GM18951 (cell line): ENCODE data around the gene VPS37C.
A peak's percentile ranks its signal among the peaks of the same experiment; 100 is the strongest.
"Not testable (repeated sequence)": the region's sequence is repeated elsewhere in the genome, so short reads cannot be mapped to it uniquely, and the experiment has no call there.

Experiments
- POLR2A ChIP-seq: IDR thresholded peaks from 4 replicates; pipeline ENCODE4 v1.6.1; 2011; ENCODE audit warnings: mild to moderate bottlenecking; ENCODE audit not compliant: insufficient read length, insufficient read depth; ENCODE audit errors: extremely low read depth
- in situ Hi-C: fragments of 300-500 bp; cut with MboI; formaldehyde crosslinking; loops from one replicate; pipeline ENCODE4 v1.12.0; 2022; ENCODE audit warnings: low sequenced_read_pairs, mixed read lengths, inconsistent platforms; ENCODE audit not compliant: unreplicated experiment

The VPS37C gene

DNA sequence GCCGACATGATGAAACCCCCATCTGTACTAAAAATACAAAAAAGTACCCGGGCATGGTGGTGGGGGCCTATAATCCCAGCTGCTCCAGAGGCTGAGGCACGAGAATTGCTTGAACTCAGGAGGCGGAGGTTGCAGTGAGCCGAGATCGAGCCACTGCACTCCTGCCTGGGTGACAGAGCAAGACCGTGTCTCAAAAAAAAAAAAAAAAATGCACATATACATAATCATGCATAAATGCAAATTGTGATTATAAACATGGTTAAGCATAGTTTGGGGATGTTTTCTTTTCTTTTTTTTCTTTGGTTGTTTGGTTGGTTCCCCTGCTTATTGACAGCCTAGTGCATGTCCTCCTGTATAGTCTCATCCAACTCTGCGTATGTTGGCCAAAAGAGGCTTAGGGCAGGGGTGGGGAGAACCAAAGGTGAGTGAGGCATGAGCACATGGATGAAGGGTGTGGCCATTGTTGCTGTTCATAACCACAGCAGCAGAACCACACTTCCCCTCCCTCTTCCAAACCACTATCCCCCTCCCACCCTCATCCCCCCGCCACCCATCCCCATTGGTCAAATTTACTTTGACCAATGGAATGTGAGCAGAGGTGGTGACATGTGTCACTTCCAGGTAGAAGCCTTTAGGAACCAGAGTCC lies 6.9 kb upstream of the VPS37C start:
- no peak for TF ChIP-seq POLR2A

DNA sequence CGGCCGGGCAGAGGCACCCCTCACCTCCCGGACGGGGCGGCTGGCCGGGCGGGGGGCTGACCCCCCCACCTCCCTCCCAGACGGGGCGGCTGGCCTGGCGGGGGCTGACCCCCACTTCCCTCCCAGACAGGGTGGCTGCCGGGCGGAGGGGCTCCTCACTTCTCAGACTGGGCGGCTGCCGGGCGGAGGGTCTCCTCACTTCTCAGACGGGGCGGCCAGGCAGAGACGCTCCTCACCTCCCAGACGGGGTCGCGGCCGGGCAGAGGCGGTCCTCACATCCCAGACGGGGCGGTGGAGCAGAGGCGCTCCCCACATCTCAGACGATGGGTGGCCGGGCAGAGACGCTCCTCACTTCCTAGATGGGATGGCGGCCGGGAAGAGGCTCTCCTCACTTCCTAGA lies 5.1 kb upstream of the VPS37C start:
- in situ Hi-C loops, result not testable (repeated sequence)

More for the DNA sequence above, 6.9 kb upstream of the VPS37C start:
- in situ Hi-C loops, result no loop called here

GRCh38 chr11:61165785-61166184 lies 4.6 kb upstream of the VPS37C start:
- in situ Hi-C loops, result not testable (repeated sequence)

DNA sequence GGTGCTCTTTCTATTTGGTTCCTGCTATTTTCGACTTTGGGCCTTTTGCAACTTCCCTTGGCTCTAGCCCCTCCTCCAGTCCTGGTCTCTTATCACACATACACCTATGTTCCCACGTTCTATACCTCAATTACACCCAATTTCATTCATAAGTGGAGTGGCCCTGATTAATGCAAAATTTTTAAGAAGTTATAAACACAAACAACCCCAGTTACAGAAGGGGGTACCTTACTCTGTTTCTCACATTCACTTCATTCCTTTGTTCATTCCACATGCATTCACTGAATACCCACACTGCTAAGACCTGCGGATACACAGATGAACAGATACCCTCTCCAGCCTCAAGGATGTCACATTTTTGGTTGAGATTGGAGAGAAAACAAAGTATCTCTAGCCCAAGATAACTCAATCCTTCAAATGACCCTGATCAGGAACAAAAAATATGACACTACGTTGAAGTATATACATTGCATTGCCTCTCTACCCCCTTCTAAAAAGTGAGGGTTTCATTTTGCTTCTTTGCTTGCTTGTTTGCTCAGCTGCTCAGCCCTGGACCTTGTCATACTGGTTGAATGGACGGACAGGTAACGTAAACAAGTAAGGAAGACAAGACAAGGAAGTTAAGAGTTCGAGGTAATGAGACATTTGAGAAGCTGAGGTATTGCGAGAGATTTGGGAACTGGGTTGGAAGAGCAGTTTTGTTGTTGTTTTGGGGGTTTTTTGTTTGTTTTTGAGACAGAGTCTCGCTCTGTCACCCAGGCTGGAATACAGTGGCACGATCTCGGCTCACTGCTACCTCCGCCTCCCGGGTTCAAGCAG lies 3.6 kb upstream of the VPS37C start:
- in situ Hi-C loops, result no loop called here
- no peak for TF ChIP-seq POLR2A

DNA sequence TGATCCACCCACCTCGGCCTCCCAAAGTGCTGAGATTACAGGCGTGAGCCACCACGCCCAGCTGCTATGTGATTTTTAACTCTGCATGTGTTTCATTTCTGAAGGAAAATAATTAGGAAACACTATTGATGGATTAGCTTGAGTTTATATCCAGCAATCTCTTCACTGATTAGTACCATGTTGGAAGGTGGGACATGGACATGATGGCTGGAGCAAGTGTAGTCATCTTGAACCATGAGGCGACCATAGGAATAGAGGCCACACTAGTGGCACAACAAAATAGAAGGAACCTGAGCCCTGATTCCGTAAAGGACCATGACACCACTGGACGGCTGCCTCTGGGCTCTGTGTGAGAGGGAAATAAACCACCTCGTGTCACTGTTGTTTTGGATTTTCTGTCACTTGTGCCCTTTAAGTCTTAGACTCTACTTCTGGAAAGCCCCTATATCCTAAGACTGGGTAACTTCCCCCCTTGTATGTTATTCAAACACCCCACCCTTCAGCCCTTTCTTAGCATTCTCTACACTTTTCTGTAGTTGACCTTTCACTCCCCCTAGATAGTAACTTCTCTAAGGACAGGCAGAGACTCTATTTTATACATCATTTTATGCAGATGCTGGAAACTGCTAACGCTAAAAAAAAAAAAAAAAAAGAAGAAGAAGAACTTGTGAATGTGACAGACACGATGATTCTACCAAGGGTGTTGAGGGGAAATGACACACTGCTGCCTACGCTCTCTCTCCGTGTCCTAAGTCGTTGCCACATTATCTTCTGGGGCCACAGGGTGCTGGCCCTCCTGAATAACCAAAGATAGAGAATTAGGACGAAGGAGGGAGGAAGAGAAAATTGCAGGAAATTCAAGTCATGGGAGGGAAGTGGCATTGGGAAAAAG lies 2.7 kb upstream of the VPS37C start:
- no peak for TF ChIP-seq POLR2A
- in situ Hi-C loops, result no loop called here

DNA sequence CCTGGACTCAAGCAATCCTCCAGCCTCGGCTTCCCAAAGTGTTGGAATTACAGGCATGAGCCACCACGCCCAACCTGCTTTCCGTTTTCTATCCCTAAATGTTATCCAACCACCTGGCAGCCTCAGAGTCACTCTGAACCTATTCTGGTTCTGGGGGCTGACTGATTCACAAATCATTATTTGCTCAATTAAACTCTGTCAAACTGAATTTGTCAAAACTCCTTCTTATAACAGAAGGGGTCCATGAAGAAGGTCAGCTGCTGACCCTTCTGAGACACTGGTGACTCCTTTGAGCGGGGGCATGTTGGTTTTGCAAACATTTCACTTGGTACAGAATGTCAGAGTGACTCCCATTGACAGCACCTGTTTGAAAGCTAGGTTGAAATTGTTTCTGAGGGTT lies 1.8 kb upstream of the VPS37C start:
- in situ Hi-C loops, result no loop called here
- TF ChIP-seq POLR2A, result no peak

- in situ Hi-C loops, result no loop called here
- TF ChIP-seq POLR2A, result no peak
Measured at GRCh38 chr11:61162092-61162941, 1.1 kb upstream of the VPS37C start.

GRCh38 chr11:61160487-61161189 lies 588 bp downstream of the VPS37C start:
- peak; percentile 63 for TF ChIP-seq POLR2A
- in situ Hi-C loops, result no loop called here

DNA sequence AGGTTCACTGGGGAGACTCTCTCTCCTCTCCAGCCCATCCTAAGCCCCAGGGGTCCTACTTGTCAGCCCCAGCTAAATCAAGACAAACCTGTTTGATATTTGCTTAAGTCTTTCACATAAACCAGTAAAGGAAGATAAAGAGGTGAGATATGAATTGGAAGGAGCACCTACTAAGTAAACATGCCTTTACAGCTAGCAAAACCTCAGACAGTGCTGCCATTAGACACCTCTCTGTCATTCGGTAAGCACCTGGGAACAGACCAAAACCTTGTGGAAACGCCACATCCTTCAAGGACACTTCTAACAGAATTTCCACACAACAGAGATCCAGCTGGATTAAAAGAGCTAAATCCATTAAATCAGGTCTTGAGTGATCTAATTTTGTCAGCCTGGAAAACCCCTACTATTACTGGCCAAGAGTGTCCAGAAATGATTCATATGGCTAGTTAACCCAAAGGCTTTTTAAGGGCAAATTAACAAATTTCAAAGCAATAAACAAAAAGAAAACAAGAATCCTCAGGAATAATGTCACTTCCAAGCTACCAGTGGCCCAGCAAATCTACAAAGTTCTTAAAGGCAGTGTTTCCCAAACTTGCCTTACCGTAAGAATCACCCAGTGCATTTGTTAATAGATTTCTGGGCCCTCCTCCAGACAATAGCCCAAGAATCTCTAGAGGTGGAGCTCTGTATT lies 2.4 kb downstream of the VPS37C start:
- in situ Hi-C loops, result no loop called here
- no peak for TF ChIP-seq POLR2A

- in situ Hi-C loops, result no loop called here
- no peak for TF ChIP-seq POLR2A
Measured at GRCh38 chr11:61157743-61158142, 3.5 kb downstream of the VPS37C start.

DNA sequence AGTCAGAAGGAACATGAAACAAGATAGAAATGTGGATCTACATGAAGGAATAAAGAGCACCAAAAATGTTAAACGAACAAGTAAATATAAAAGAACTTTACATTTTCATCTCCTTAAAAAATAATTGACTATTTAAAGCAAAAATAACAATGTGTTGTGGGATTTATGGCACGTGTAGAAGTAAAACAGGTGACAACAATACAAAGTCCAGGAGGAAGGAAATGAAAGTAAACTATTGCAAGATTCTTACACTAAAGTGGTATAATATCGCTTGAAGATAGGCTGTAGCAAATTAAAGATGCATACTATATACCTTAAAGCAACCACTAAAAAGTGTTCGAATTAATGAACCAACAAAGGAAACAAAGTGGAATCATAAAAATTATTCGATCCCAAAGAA lies 5.5 kb downstream of the VPS37C start:
- in situ Hi-C loops, result no loop called here
- TF ChIP-seq POLR2A, result no peak

- in situ Hi-C loops, result no loop called here
- TF ChIP-seq POLR2A, result no peak
Measured at GRCh38 chr11:61155312-61155711, 5.9 kb downstream of the VPS37C start.

DNA sequence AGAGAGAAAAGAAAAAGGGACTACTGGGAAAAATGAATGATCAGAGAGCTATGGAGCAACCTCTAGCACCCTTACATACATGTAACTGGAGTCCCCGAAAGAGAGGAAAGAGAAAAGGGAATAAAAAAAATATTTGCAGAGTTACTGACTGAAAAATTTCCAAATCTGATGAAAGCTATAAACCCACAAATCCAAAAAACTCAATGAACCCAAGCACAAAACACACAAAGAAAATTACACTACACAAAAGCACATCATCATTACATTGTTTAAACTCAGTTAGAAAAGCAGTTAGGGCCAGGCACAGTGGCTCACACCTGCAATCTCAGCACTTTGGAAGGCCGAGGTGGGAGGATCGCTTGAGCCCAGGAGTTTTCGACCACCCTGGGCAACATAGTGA lies 6.7 kb downstream of the VPS37C start:
- TF ChIP-seq POLR2A, result no peak
- in situ Hi-C loops, result no loop called here
